ENCODE results near the gene SLC4A4.
"Not testable (repeated sequence)": the region's sequence is repeated elsewhere in the genome, so short reads cannot be mapped to it uniquely, and the experiment has no call there.

The SLC4A4 gene

GRCh38 chr4:71361476-71361875 is 22.7 kb downstream of the SLC4A4 start:
- DNase-seq: no peak

GRCh38 chr4:71366766-71367165 is 27.9 kb downstream of the SLC4A4 start:
- no peak for DNase-seq

- DNase-seq: no peak
These were observed 28.7 kb downstream of the SLC4A4 start for GRCh38 chr4:71367546-71367945.

- DNase-seq: no peak
These were observed 30.1 kb downstream of the SLC4A4 start for GRCh38 chr4:71368906-71369305.

- no peak for DNase-seq
These were observed 30.7 kb downstream of the SLC4A4 start for GRCh38 chr4:71369536-71369935.

- DNase-seq: no peak
These were observed 36.7 kb downstream of the SLC4A4 start for GRCh38 chr4:71375494-71375893.

- DNase-seq: peak; percentile 27
These were observed 38.7 kb downstream of the SLC4A4 start for GRCh38 chr4:71377561-71377960.

- no peak for DNase-seq
These were observed 40.3 kb downstream of the SLC4A4 start for GRCh38 chr4:71379126-71379525.

- no peak for DNase-seq
These were observed 42.0 kb downstream of the SLC4A4 start for GRCh38 chr4:71380788-71381187.

GRCh38 chr4:71382125-71382899 is 43.5 kb downstream of the SLC4A4 start:
- no peak for DNase-seq

GRCh38 chr4:71382900-71383560 is 44.2 kb downstream of the SLC4A4 start:
- DNase-seq: no peak

- DNase-seq: no peak
These were observed 45.2 kb downstream of the SLC4A4 start for GRCh38 chr4:71383984-71384383.

GRCh38 chr4:71389149-71389827 is 50.5 kb downstream of the SLC4A4 start:
- no peak for DNase-seq

GRCh38 chr4:71392109-71392508 is 53.3 kb downstream of the SLC4A4 start:
- no peak for DNase-seq

GRCh38 chr4:71396382-71396781 is 57.6 kb downstream of the SLC4A4 start:
- DNase-seq: no peak

GRCh38 chr4:71400810-71401209 is 62.0 kb downstream of the SLC4A4 start:
- no peak for DNase-seq

GRCh38 chr4:71402616-71403015 is 63.8 kb downstream of the SLC4A4 start:
- DNase-seq: no peak

GRCh38 chr4:71404049-71404448 is 65.2 kb downstream of the SLC4A4 start:
- DNase-seq: no peak

GRCh38 chr4:71405791-71406190 is 67.0 kb downstream of the SLC4A4 start:
- DNase-seq: no peak

- DNase-seq: no peak
These were observed 67.7 kb downstream of the SLC4A4 start for GRCh38 chr4:71406459-71406963.

GRCh38 chr4:71408961-71409360 is 70.1 kb downstream of the SLC4A4 start:
- DNase-seq: not testable (repeated sequence)

- no peak for DNase-seq
These were observed 73.2 kb downstream of the SLC4A4 start for GRCh38 chr4:71411981-71412380.

GRCh38 chr4:71415491-71415890 is 76.7 kb downstream of the SLC4A4 start:
- DNase-seq: no peak

GRCh38 chr4:71417150-71417549 is 78.3 kb downstream of the SLC4A4 start:
- DNase-seq: no peak
